Breast epithelium (tissue), 3 donors: ENCODE data around the gene GINS3.

Source experiments
- POLR2A ChIP-seq: fragments of 450-650 bp; IDR thresholded peaks from one replicate; pipeline ENCODE4 v1.6.1; 2016; ENCODE audit warnings: antibody characterized with exemption, mild to moderate bottlenecking, moderate library complexity
- POLR2AphosphoS5 ChIP-seq, 3 donors: sonication (generic); formaldehyde crosslinking; IDR thresholded peaks; one replicate each; pipeline ENCODE4 v1.6.1; 2017; ENCODE audit warnings: antibody characterized with exemption in 3 of 3
- TF ChIP-seq, protein P1 (sequence below), 3 donors: fragments of 450-650 bp; IDR thresholded peaks; one replicate each; pipeline ENCODE4 v1.5.1; 2016 to 2017; ENCODE audit warnings: antibody characterized with exemption in 3 of 3, mild to moderate bottlenecking in 3 of 3, moderate library complexity in 3 of 3

DNA sequence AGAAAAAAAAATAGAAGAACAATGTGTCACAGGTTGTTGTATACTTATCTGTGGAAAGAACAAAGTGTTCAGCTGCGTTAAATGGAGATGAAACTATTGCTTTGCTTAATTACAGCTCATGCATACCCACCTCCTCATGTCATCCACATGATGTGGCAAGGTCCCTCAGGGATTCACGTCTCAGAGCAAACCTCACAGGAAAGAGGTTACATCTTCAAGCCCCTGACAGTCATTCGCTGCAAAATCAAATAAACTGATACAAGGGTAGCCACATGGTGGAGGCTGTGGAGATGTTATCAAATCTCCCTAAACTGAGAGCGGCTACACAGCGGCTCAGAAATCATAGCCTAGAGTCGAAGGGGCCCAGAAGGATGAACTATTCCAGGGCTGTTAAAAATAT lies 21.1 kb downstream of the GINS3 start:
- TF ChIP-seq, protein P1, sequence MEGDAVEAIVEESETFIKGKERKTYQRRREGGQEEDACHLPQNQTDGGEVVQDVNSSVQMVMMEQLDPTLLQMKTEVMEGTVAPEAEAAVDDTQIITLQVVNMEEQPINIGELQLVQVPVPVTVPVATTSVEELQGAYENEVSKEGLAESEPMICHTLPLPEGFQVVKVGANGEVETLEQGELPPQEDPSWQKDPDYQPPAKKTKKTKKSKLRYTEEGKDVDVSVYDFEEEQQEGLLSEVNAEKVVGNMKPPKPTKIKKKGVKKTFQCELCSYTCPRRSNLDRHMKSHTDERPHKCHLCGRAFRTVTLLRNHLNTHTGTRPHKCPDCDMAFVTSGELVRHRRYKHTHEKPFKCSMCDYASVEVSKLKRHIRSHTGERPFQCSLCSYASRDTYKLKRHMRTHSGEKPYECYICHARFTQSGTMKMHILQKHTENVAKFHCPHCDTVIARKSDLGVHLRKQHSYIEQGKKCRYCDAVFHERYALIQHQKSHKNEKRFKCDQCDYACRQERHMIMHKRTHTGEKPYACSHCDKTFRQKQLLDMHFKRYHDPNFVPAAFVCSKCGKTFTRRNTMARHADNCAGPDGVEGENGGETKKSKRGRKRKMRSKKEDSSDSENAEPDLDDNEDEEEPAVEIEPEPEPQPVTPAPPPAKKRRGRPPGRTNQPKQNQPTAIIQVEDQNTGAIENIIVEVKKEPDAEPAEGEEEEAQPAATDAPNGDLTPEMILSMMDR (IDR thresholded peaks at IDR 0.05) = no peak
- TF ChIP-seq POLR2A = no peak
- no peak for TF ChIP-seq POLR2AphosphoS5 (IDR thresholded peaks at IDR 0.05)
